NCI-H2081 (cell line): ENCODE results near the gene NKX6-2.
"Not testable (repeated sequence)": the region's sequence is repeated elsewhere in the genome, so short reads cannot be mapped to it uniquely, and the experiment has no call there.

ENCODE experiments used
- DNase-seq, 2 experiments: peaks; one replicate each; lab custom pipeline; 2025; lab: John Stamatoyannopoulos, UW

The NKX6-2 gene

DNA sequence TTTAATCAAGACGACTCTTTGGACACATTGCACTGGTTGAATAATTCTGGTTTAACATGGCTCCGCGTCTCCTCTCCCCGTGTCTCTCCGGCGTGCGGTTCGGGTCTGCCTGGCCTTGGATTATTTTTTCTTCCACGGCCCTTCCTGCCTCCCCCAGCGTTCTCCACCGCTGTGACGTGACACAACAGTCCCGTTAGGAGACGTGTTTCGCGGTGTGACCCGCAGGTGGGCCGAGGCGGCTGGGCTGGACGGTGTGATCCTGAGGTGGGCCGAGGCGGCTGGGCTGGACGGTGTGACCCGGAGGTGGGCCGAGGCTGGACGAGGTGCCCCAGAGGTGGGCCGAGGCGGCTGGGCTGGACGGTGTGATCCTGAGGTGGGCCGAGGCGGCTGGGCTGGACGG is 12.0 kb upstream of the NKX6-2 start:
- DNase-seq: not testable (repeated sequence)

DNA sequence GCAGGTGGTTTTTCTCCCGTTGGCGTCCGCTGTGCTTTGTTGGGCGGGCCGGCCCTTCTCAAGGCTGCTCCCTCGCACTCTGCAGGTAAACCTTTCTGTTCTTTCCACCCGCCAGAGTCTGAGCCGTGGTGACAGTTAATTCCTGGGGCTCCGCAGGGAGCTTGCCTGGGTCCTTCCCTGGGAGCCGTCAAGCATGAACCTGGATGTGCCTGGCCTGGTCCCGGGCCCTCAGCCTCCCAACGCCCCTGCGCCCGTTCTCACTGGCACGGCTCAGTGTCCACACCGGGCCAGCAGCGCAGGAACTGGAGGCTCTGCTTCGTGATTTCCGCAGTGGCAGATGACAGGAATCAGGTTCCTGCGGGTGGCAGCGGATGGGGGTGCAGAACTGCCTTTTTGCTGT is 10.9 kb upstream of the NKX6-2 start:
- no peak for DNase-seq

- no peak for DNase-seq
These were observed 8.2 kb upstream of the NKX6-2 start for GRCh38 chr10:132793871-132794849.

DNA sequence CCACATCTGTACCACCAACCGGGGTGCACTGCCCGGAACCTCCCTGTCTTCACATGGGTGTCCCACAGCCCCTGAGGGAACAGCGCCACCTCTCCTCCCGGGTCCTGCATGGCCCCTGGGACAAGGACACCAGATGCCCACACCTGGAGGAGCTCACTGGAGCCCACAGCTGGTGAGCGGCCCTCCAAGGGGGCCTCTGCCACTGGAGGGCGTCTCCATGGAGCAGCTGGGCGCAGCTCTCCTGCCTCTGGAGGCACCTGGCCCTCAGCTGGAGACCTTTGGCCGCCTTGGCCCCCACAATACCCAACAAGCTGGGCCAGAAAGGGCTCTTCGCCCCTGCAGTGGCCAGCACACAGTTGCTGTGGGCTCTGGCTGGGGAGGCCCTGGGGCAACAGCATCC is 7.3 kb upstream of the NKX6-2 start:
- DNase-seq: no peak

DNA sequence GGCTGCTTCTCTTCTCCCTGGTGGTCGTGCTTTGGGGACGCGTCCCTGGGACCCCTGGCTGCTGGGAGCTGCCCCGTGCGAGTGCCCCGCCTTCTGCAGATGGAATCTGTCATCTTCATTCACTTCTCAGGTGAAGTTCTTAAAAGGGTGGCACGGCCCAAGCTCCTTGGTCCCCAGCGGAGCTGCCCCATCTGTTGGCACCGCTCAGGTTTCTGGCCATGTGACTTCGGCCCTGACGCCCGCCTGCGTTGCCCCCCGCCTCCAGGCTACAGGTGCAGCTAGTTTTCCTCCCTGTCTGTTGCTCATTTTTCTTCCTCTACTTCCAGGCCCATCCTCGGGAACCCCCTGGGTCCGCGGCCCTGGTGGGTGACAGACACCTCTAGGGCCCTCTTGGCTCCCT is 6.8 kb upstream of the NKX6-2 start:
- DNase-seq: no peak

- DNase-seq: not testable (repeated sequence)
These were observed 6.2 kb upstream of the NKX6-2 start for GRCh38 chr10:132792099-132792498.

DNA sequence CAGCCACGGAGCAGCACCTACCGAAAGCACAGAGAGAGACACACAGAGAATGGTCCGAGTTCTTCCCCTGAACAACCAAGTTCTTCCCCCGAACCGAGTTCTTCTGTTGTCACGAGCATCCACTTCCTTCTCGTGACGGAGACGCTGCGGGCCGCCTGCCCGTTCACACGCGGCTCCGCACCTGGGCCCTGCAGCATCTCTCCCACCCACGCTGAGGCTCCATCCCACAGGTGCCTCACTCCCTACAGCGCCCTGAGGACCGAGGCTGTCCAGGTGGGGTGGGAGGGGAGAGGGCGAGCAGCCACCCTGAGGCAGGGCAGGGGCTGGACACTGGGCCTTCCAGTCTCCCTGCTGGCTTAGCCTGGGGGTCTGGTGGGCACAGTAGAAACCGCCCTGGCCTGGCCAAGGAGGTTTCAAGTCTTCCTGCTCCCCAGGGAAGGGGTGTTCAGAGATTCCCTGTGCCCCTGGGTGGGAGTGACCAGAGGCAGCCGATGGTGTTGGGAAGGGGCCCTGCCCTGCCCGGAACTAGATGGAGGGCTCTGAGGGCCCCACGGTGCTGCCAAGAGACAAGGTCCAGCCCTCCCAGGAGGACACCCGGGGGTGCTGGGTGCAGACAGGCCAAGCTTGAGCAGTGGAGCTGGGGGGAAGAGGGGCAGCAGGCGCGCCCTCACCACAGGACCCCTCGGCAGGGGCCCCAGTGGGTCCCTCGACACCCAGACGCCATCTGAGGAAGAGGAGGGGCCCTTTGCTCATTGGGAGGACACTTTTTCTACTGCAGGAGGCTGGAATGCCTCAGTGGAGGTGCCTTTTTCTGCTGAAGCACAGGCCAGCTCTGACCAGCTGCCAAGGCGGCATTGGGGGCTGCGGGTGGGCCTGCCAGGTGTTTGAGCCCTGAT is 5.2 kb upstream of the NKX6-2 start:
- DNase-seq: no peak

DNA sequence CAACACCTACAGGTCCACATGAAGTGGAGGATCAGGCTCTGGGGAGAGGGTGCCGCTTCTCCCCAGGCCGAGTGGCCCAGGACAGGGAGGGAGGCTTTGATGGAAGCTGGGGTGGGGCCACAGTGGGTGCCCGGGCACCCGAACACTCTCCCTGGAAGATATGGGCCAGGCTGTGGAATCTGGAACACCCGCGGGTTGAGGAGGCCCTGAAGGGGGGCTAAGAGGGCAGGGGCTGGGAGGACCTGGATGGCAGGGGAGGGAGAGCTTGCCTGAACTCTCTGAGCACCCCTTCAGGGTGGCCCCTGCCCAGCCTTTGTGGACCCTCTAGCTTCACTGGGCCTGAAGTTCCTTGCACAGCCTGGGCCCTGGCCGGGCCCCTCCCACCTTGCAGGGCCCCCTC is 4.5 kb upstream of the NKX6-2 start:
- DNase-seq: no peak

DNA sequence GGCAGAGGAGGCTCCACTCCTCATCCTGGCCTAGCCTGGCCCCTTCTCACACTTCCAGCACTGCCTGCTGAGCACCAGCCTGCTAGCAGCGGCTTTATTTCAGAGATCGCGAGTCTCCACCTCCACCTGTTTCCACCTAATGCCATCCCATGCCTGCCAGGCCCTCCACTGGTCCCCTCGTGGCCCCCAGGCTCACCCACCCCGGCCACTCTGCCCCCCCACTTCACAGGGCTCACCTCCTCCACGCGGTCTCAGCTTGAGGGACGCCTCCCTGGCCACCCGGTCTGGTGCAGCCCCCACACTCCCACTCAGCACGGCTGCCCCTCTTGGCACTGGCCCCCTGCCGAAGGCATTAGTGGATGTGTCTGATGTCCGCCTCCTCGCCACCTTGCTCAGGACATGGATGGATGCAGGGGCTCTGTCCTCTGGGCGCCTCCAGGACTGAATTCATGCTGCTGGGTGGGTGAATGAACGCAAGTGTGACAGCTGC is 3.8 kb upstream of the NKX6-2 start:
- no peak for DNase-seq

GRCh38 chr10:132788831-132789219 is 2.9 kb upstream of the NKX6-2 start:
- DNase-seq: no peak

DNA sequence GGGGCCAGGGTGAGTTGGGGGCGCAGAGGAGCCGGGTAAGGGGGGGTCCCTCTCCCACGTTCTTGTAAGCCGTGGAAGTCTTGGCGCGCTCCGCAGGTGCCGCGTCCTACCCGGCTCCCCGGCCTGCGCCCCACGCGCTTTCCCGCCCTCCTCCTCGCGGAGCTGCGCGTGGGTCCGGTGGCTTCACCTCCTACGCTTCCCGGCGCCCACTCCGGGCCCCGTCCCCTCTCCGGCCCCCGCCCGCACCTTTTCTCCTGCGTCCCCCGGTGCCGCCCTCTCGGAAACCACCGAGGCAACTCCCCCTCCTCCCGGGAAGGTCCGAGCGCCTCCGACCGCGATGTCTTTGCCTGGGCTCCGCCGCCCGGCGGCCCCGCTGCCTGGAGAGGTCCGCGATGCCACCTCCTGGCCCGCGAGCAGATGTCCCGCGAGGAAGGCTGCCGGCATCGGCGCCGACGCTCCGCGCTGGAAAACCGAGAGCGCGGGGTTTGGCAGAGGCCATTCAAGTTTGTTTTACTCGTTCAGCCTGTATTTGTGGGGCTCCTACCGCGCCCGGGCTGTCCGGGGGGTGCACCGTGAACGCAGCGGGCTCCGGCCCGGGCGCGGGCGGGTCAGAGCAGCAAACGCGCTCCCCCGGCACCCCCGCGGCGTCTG is 2.4 kb upstream of the NKX6-2 start:
- DNase-seq: no peak

- no peak for DNase-seq
These were observed 1.7 kb upstream of the NKX6-2 start for GRCh38 chr10:132787495-132788179.

DNA sequence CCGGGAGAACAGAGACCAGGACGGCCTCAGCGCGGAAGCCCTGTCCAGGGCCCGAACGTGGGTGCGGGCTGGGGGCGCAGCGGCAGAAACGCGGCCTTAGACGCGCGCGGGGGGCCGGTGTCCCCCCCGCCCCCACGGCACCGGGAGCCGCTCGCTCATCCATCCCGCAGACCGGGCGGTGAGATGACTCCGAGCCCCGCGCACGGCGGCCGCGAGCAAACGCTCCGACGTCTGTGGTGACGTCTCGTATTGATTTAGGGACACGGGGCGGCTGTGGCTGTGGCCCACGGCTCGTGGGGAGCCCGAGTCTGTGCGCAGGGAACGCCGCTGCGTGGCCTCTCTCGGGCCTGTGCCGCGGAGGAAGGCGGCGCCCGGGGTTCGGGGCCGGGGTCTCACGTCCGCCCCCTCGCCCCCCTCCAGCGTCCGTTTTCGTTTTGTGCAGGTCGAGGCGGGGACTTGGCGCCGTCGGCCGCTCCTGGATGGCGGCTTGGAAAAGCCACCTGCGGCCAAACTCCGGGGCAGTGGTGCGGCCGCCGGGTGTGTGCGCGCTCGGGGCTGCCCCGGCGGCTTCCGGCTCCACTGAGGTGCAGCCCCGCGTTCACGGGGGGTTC is 1.0 kb upstream of the NKX6-2 start:
- no peak for DNase-seq

GRCh38 chr10:132786476-132786883 is 533 bp upstream of the NKX6-2 start:
- no peak for DNase-seq

DNA sequence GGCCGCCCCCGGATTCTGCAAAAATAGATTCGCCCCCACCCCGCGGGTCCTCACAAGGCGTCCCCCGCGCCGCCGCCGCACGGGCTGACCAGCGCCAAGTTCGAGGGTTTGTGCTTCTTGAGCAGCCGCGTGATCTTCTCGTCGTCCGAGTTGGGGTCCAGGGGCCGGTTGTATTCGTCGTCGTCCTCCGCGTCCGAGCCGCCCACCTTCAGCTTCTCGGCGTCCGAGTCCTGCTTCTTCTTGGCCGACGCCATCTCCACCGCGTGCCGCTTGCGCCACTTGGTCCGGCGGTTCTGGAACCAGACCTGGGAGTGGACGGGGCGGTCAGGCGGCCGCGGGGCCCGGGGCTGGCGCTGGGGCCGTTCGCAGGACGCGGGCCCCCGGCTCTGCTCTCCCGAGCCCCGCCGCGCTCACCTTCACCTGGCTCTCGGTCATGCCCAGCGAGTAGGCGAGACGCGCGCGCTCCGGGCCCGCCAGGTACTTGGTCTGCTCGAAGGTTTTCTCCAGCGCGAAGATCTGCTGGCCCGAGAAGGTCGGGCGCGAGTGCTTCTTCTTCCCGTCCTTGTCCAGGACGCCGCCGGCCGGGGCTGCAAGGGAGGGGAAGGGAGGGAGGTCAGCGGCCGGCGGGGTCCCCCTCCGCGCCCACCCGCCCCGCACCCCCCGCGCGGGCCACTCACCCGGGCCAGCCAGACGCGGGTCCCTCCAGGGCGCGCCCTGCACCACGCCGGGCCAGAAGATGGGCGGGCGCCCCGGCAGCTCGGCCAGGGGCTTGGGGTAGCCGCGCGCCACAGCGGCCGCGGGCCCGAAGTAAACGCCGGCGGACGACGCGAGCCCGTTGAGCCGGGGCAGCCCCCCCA is 853 bp downstream of the NKX6-2 start:
- DNase-seq: no peak

- no peak for DNase-seq
These were observed 1.7 kb downstream of the NKX6-2 start for GRCh38 chr10:132783940-132784865.

DNA sequence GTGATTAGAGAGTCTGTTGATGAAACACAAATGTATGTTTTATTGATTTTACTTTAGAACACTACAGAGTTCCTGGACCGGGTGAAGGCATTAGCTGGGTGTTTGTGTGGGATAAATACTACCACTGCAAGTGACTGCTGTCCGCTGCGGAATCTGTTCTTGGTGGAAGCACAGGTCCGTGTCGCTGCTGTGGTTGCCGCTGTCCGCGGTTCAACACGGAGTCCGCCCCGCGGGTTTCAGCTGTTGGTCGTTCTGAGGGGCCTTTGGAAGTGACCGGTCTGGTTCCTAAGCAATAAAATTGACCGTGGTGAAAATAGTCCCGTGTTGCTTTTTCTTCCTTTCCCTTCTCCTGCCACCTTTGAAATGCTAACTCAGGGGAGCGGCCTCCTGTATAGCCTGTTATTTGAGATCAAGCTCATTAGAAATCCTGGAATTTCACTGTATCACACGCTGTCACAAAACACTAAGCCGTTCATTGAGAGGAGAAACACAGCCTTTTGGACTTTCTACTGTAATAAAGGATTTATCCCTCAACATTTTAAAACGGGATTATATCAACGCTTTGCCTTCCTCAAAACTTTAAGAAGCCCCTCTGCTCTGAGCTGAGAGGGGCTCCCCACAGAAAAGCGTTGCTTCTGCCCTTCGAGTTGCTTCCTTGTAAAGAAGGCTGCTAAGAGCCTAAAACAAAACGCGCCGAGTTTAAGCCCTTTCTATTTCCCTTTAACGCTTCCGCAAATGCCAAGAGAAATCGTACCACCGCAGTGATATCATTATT is 2.6 kb downstream of the NKX6-2 start:
- no peak for DNase-seq

DNA sequence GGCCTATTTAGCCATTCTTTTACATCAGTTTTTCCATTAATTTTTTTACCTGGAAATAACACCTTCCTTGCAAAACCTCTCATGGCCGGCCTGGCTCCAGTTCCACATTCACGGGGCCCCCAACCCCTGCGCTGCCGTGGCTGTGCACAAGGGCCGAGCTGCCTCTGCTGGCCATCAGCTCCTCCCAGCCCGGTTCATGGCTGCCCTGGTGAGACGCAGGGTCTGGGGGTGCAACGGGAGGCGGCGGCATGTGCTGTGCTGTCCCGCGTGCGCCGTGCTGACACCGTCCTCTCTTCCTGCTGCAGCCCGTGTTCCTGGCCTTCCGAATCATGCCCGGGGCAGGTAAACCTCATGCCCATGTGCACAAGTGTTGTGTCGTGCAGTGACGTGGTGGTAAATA is 4.4 kb downstream of the NKX6-2 start:
- no peak for DNase-seq
